NCI-H1105 treated with DMSO at 0.1 percent for 48 hours (cell line): Measurements from ENCODE around the gene CPEB4.

Experiments
- DNase-seq: peaks from one replicate; lab custom pipeline; 2025; lab: John Stamatoyannopoulos, UW

Gene CPEB4

GRCh38 chr5:173973616-173973969 lies 85.4 kb downstream of the CPEB4 start:
- peak; percentile 9 for DNase-seq

DNA sequence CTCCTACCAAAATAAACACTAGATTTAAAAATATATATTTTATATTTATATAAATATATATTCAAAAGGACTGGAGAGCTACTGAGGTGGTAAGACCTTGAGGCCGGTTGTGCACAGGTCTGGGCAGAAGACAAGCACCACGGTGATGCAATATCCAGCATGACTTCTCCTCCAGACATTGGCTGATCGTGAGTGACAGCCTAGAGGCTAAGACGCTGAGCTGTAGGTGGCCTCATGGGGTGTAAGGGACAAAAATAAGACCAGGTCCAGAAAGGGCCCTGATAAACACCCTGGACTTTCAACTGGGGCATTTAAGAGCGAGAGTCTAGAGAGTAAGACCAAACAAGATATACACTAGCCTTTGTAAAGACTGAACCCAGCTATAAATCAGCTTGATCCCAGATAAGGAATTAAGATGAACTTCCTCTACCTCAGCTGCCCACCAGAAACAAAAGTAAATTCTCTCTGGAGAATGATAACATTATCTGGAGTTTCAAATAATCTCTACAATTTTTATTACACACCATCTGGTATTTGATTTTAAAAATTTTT lies 86.6 kb downstream of the CPEB4 start:
- DNase-seq, result no peak

GRCh38 chr5:173981185-173981761 lies 93.1 kb downstream of the CPEB4 start:
- DNase-seq, result no peak

GRCh38 chr5:173984218-173984617 lies 96.1 kb downstream of the CPEB4 start:
- DNase-seq, result no peak

DNA sequence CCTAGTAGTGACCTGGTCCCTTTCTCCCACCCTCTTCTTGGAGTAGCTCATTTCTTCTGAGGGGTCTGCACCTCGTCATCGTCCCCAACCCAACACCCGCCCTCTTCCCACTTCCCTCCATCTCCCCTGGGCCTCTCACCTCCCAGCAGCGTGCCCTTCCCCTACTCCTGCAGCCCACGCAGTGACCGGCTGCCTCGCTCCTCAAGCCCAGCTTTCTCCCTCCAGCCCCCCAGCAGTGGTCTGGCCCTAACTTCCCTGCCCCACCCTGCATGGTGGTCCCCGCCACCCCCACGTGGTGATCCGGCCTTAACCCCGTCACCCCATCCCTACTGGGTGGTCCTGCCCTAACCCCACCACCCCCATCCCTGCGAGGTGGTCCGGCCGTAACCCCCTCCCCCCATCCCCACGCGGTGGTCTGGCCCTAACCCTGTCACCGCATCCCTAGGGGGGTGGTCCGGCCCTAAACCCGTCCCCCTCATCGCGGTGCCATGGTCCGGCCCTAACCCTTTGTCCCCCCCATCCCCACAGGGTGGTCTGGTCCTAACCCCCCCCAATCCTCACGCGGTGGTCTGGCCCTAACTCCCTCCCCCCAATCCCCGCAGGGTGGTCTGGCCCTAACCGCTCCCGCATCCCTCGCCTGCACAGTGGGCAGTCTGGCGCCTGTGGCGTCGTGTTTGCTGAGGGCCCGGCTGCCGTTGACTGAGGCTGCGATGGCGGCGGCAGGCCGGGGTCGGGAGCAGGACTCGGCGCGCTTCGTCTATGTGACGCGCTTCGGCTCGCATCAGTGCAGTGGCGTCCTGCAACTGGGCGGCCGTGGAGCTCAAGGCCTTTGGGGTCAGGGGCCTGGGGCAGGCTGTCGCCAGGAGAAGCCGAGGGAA lies 100.6 kb downstream of the CPEB4 start, which contains the start of gene C5orf47:
C5orf47 (plus strand) TSS at position 617 of the 878 bp plus-strand sequence; CDS start at position 711, 94 bp downstream.
- no peak for DNase-seq

- DNase-seq, result no peak
These were observed 101.4 kb downstream of the CPEB4 start for GRCh38 chr5:173989432-173990082.

DNA sequence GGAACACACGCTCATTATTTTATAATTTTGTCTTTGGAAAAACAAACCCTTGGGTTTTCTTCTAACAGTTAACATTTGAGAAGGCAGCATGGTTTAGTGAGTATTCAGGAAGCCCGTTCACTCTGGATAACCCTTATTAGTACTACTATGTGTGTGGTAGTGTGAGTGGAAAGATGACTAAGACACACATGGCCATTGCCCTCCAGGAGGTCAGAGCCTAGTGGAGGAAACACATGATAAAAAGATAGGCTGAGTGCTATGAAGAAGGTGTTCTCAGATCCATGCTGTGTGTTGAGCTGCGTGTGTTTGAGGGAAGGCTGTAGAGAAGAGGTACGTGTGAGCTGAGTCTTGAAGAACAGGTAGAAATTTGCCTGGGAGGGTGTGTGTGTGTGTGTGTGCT lies 109.2 kb downstream of the CPEB4 start:
- DNase-seq, result no peak

- no peak for DNase-seq
These were observed 110.4 kb downstream of the CPEB4 start for GRCh38 chr5:173998531-173998930.

GRCh38 chr5:174000076-174000475 lies 111.9 kb downstream of the CPEB4 start:
- DNase-seq, result no peak

- DNase-seq, result no peak
These were observed 115.6 kb downstream of the CPEB4 start for GRCh38 chr5:174003795-174004194.

DNA sequence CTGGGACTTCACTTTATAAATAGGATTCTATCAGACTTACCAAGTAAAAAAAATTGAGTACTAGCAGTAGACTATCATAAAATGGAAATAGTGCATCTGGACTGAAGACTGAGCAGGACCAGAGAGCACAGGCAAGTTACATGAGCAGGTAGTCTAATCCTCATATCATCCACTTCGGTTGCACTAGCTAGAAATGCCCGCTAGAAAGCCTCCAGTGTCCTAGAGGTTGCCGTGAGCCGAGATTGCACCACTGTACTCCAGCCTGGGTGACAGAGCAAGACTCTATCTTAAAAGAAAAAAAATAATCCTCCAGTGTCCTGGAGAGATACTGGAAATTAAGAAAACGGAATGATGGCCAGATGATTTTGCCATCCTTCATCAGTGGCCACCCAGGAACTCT lies 120.8 kb downstream of the CPEB4 start:
- no peak for DNase-seq

DNA sequence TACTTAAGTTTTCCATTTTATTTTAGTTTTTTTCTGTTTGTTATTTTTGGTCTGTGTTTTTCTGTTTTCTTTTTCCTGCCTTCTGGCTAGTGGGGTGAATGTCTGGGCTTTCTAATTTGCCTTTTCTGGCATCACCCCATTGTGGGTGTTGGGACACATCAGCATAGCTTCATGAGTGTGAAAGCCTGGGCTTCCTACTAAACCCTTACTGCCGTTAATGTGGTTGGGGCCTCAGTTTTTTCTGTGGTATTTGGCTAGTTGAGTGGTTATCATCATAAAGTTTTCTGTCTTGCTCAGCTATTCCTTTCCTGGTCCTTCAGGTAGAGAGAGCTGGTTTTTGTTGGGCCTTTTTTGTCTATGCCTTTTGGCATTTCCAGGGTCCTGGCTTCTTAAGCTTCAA lies 122.2 kb downstream of the CPEB4 start:
- DNase-seq, result no peak

- no peak for DNase-seq
These were observed 123.3 kb downstream of the CPEB4 start for GRCh38 chr5:174011441-174011840.
